ACC112 (cell line): ENCODE data around the gene IFNA17.
A peak's percentile ranks its signal among the peaks of the same experiment; 100 is the strongest.
"Not testable (repeated sequence)": the region's sequence is repeated elsewhere in the genome, so short reads cannot be mapped to it uniquely, and the experiment has no call there.

Experiments used
- H2AFZ ChIP-seq: fragments of 200-600 bp; sonication (generic); one replicate; pipeline ENCODE4 v1.6.0; 2017; ENCODE audit warnings: antibody characterized with exemption, low read length; ENCODE audit not compliant: unreplicated experiment
- H3K27ac ChIP-seq: fragments of 200-600 bp; sonication (generic); 2 replicates; pipeline ENCODE4 v1.5.1; 2014; ENCODE audit warnings: low read depth, mild to moderate bottlenecking, antibody characterized with exemption, low read length, moderate library complexity
- H3K27me3 ChIP-seq: fragments of 200-600 bp; sonication (generic); 2 replicates; pipeline ENCODE4 v1.6.1; 2014; ENCODE audit warnings: mild to moderate bottlenecking, antibody characterized with exemption, low read length, moderate library complexity, mixed read lengths; ENCODE audit not compliant: insufficient read depth
- H3K36me3 ChIP-seq: fragments of 200-600 bp; sonication (generic); 2 replicates; pipeline ENCODE4 v1.6.1; 2016; ENCODE audit warnings: mild to moderate bottlenecking, antibody characterized with exemption, low read length, moderate library complexity, mixed read lengths; ENCODE audit not compliant: insufficient read depth
- H3K4me1 ChIP-seq: fragments of 200-600 bp; sonication (generic); one replicate; pipeline ENCODE4 v1.6.1; 2016; ENCODE audit warnings: low read length, mixed read lengths; ENCODE audit not compliant: insufficient read depth, unreplicated experiment, control insufficient read depth
- H3K4me3 ChIP-seq: fragments of 200-600 bp; sonication (generic); 2 replicates; pipeline ENCODE4 v1.5.1; 2014; ENCODE audit warnings: mild to moderate bottlenecking, low read depth, low read length
- H3K79me2 ChIP-seq: fragments of 200-600 bp; sonication (generic); one replicate; pipeline ENCODE4 v1.6.0; 2016; ENCODE audit warnings: low read length; ENCODE audit not compliant: control insufficient read depth, unreplicated experiment, insufficient read depth

Gene IFNA17

GRCh38 chr9:21244836-21245235 lies 16.8 kb upstream of the IFNA17 start:
- Histone ChIP-seq H3K36me3 (no peaks in the 10 kb centered on the region), H3K27me3 (peaks cover 45% of the 10 kb centered on the region), H2AFZ (no peak overlapping the region), H3K4me1 (peaks cover 7% of the 10 kb centered on the region), H3K4me3 (no peak overlapping the region), H3K79me2 (no peaks in the 10 kb centered on the region), H3K27ac (no peak overlapping the region)

GRCh38 chr9:21239911-21240310 lies 11.9 kb upstream of the IFNA17 start, which contains the start of gene IFNA14:
IFNA14 (minus strand) TSS chr9:21240005; CDS start chr9:21239935, 70 bp downstream.
- no peak within 1 kb of the TSS for H3K27ac ChIP-seq
- H3K27me3 ChIP-seq, result peaks cover 39% of the 10 kb centered on the region
- H3K4me1 ChIP-seq, result peaks cover 7% of the 10 kb centered on the region
- no peak within 1 kb of the TSS for H2AFZ ChIP-seq
- H3K36me3 ChIP-seq, result no peaks in the 10 kb centered on the region
- no peaks in the 10 kb centered on the region for H3K79me2 ChIP-seq
- no peak within 1 kb of the TSS for H3K4me3 ChIP-seq

DNA sequence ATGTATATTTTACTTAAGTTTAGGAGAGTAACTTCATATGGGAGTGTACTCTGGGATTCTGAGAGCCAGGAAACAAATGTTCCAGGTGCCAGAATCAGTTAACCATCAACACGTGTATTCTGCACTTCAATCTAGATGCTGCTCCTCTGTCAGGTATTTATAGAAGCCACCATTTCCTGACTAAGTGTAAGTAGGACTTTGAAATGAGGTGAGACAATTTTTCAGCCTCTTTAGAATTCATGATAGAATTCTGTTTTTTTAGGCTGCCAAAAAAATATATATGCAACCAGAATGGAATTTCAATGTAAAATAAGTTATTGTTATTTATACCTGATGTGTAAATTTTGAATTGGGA lies 8.3 kb upstream of the IFNA17 start:
- H3K27me3 ChIP-seq, result peaks cover 20% of the 10 kb centered on the region
- peak overlapping the region; percentile 2 for H2AFZ ChIP-seq
- H3K79me2 ChIP-seq, H3K36me3 ChIP-seq, H3K4me3 ChIP-seq, H3K27ac ChIP-seq, H3K4me1 ChIP-seq: not testable (repeated sequence)

DNA sequence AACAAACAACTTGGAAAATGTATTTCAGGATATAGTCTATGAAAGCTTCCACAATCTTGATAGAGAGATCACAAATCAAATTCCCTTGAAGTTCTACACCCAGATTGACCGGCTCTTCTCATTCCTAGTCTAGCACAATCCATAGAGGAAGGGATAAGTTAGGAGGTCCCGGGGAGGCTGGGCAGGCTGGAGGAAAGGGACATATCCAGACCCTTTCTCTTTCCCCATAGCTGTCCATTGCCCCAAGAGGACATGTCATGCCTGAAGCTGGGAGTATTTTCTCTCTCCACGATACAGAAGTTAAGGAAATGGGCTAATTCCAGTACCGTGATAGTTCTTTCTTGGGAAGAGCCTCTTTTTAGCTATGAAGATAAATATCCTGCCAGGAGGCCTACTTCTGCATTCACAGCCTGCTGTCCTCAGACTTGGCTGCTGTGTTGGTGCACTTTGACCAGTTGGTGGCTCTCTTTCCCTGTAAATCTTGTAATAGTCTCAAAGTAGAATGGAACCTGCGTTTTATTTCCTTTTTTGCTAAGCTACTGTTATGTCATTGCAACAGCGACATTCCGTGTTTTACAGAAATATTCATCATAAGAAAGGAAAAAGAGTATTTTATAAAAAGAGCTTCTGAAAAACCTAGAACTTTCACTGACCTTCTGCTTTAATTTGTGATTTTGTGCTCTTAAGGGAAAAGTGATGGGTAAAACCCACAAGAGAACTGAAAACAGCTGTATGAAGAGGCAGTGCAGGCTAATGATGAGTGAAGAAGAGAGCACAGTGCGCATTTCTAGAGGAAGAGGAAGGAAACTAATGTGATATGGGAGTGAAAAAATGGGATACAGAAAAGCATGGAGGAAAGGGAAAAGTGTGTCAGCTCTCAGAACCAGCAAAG lies 7.7 kb upstream of the IFNA17 start:
- not testable (repeated sequence) for H3K36me3 ChIP-seq, H3K4me3 ChIP-seq, H3K27ac ChIP-seq, H3K79me2 ChIP-seq, H3K4me1 ChIP-seq
- Histone ChIP-seq H2AFZ (peak overlapping the region; percentile 2), H3K27me3 (peaks cover 20% of the 10 kb centered on the region)

DNA sequence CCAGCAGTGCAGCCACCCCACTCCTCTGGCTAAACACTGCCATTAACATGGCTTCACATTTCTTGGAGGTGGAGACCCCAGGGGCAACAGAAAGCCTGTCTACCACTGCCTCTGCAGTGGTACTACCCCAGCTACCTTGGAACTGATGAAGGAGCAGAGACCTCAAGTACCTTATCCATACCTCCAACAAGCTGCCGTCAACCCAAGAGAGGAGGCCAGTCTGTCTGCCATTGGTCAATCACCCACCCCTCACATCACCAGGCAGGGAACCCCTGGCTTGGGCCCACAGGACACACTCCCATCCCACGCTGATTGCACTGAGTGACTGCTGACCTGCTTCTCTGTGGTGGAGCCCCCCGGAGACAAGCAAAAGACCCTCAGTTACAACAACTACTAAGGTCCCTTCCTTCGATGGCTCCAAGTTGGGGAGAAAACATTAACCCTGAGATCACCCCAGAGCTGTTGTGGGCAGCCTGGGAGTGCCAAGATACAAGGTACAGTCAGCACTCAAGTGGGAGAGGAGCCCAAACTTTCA lies 6.2 kb upstream of the IFNA17 start:
- Histone ChIP-seq H2AFZ (no peak overlapping the region), H3K27ac (no peak overlapping the region), H3K4me3 (no peak overlapping the region), H3K36me3 (no peaks in the 10 kb centered on the region), H3K27me3 (peaks cover 11% of the 10 kb centered on the region; the same call in 1 of the 2 replicates), H3K79me2 (no peaks in the 10 kb centered on the region), H3K4me1 (no peaks in the 10 kb centered on the region)

DNA sequence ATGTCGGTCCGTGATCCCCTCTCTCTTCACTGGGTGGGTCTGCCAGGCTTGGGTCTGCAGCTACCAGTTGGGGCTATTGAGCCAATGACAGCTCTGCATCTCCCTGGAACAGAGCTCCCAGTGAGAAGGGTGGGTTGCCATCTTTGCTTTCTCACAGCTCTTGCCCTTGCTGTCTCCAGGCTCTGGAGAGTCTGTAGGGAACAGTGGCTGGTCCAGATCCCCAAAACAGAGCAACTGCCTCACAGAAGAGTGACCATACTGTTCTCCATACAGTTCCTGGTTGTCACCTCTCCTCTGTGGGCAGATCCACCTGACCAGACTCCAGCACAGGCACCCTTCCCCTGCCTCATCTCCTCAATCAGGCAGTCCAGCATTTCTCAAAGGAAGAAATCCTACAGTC lies 5.2 kb upstream of the IFNA17 start:
- Histone ChIP-seq H3K27ac (no peak overlapping the region), H3K27me3 (peaks cover 4% of the 10 kb centered on the region; the same call in 1 of the 2 replicates), H3K4me1 (no peaks in the 10 kb centered on the region), H2AFZ (no peak overlapping the region), H3K4me3 (no peak overlapping the region), H3K36me3 (no peaks in the 10 kb centered on the region), H3K79me2 (no peaks in the 10 kb centered on the region)

DNA sequence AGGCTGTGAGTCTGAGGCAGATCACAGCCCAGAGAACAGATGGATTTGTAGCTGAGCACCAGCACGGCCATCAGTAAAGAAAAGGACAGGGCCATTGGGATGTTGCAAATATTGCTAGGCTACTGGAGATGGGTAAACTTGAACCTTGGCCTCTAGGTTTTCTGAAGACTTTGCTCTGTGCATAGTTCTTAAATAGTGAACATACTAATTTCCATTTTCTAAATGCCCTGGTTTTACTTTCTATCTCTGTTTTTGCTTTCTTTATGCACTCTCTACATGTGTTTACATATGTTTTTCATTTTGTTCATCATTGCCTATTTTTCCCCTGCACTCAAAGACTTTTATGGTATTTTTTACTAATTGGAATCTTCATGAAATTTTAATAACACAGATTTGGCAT lies 10.8 kb downstream of the IFNA17 start, which contains the start of gene IFNA16:
TSS of gene IFNA16 (minus strand) at position 101 of the 400 bp plus-strand sequence. CDS start at position 95, 6 bp downstream.
- H3K36me3 ChIP-seq, H3K27ac ChIP-seq, H2AFZ ChIP-seq: not testable (repeated sequence)

DNA sequence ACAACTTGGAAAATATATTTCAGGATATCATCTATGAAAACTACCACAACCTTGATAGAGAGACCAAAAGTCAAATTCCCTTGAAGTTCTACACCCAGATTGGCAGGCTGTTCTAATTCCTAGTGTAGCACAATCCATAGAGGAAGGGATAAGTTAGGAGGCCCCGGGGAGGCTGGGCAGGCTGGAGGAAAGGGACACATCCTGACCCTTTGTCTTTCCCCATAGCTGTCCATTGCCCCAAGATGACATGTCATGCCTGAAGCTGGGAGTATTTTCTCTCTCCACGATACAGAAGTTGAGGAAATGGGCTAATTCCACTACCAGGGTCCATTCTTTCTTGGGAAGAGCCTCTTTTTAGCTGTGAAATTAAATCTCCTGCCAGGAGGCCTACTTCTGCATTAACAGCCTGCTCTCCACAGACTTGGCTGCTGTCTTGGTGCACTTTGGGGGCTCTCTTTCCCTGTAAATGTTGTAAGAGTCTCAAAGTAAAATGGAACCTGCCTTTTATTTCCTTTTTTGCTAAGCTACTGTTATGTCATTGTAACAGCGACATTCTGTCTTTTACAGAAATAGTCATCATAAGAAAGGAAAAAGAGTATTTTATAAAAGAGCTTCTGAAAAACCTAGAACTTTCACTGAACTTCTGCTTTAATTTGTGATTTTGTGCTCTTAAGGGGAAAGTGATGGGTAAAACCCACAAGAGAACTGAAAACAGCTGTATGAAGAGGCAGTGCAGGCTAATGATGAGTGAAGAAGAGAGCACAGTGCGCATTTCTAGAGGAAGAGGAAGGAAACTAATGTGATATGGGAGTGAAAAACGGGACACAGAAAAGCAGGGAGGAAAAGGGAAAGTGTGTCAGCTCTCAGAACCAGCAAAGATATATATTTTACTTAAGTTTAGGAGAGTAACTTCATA lies 14.4 kb downstream of the IFNA17 start:
- H3K27me3 ChIP-seq, H3K79me2 ChIP-seq, H3K36me3 ChIP-seq, H3K4me3 ChIP-seq, H3K4me1 ChIP-seq, H3K27ac ChIP-seq: not testable (repeated sequence)
- peak overlapping the region; percentile 14 for H2AFZ ChIP-seq

More for the DNA sequence above, 10.8 kb downstream of the IFNA17 start, which contains the start of gene IFNA16:
- H3K79me2 ChIP-seq, H3K4me3 ChIP-seq, H3K4me1 ChIP-seq, H3K27me3 ChIP-seq: not testable (repeated sequence)

DNA sequence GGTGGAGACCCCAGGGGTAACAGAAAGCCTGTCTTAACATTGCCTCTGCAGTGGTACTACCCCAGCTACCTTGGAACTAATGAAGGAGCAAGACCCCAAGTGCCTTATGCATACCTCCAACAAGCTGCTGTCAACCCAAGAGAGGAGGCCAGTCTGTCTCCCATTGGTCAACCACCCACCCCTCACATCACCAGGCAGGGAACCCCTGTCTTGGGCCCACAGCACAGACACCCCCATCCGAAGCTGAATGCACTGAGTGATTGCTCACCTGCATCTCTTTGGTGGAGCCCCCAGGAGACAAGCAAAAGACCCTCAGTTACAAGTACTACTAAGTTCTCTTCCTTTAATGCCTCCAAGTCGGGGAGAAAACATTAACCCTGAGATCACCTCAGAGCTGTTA lies 15.9 kb downstream of the IFNA17 start:
- H3K36me3 ChIP-seq, H3K4me1 ChIP-seq, H3K27me3 ChIP-seq, H3K27ac ChIP-seq, H3K79me2 ChIP-seq, H3K4me3 ChIP-seq, H2AFZ ChIP-seq: not testable (repeated sequence)

- not testable (repeated sequence) for H3K4me3 ChIP-seq, H2AFZ ChIP-seq, H3K27ac ChIP-seq, H3K79me2 ChIP-seq, H3K36me3 ChIP-seq, H3K27me3 ChIP-seq, H3K4me1 ChIP-seq
Measured at GRCh38 chr9:21210782-21211181, 17.2 kb downstream of the IFNA17 start.
